Fibroblast of the conjunctiva (primary cell): ENCODE data around the gene SPRN.
A peak's percentile ranks its signal among the peaks of the same experiment; 100 is the strongest.
"Not testable (repeated sequence)": the region's sequence is repeated elsewhere in the genome, so short reads cannot be mapped to it uniquely, and the experiment has no call there.

Experiments
- DNase-seq: peaks from one replicate; pipeline ENCODE4 v3.0.0-alpha.2; 2010; ENCODE audit warnings: low read depth

SPRN gene

GRCh38 chr10:133384071-133384470, 40.4 kb downstream of the SPRN start:
- DNase-seq: no peak

- DNase-seq: no peak
Measured at GRCh38 chr10:133383551-133383950, 40.9 kb downstream of the SPRN start.

GRCh38 chr10:133381036-133381435, 43.4 kb downstream of the SPRN start:
- DNase-seq: no peak

- no peak for DNase-seq
Measured at GRCh38 chr10:133379801-133380666, 44.4 kb downstream of the SPRN start.

GRCh38 chr10:133379152-133379800, 45.1 kb downstream of the SPRN start, which contains the start of gene PAOX:
PAOX (plus strand) TSS chr10:133379262; CDS start chr10:133379317, 55 bp downstream.
- peak; percentile 32 for DNase-seq

- no peak for DNase-seq
Measured at GRCh38 chr10:133378251-133379096, 46.0 kb downstream of the SPRN start.

- no peak for DNase-seq
Measured at GRCh38 chr10:133377818-133378250, 46.6 kb downstream of the SPRN start.

GRCh38 chr10:133377025-133377817, 47.2 kb downstream of the SPRN start:
- no peak for DNase-seq

- DNase-seq: not testable (repeated sequence)
Measured at GRCh38 chr10:133376183-133376582, 48.2 kb downstream of the SPRN start.

- DNase-seq: no peak
Measured at GRCh38 chr10:133375357-133376115, 48.9 kb downstream of the SPRN start.

- peak; percentile 76 for DNase-seq
Measured at GRCh38 chr10:133373174-133374090, 51.0 kb downstream of the SPRN start, which contains the start of gene ECHS1. ECHS1 (minus strand) TSS chr10:133373354; CDS start chr10:133373333, 21 bp downstream.

- DNase-seq: no peak
Measured at GRCh38 chr10:133372507-133372906, 51.9 kb downstream of the SPRN start.
